Stimulated activated CD8-positive, alpha-beta memory T cell treated with anti-CD3 and anti-CD28 coated beads, Interleukin-12 subunit alpha, Interleukin-12 subunit beta, amount 100 ng/mL, for 1 hour (primary cell): Measurements from ENCODE around the gene NKD1.
"Not testable (repeated sequence)": the region's sequence is repeated elsewhere in the genome, so short reads cannot be mapped to it uniquely, and the experiment has no call there.

Experiments used
- DNase-seq: peaks from one replicate; pipeline ENCODE4 v3.0.0-alpha.2; 2020; ENCODE audit warnings: low read depth

The NKD1 gene

GRCh38 chr16:50519602-50520001 is 28.6 kb upstream of the NKD1 start:
- no peak for DNase-seq

- DNase-seq: no peak
Observed at GRCh38 chr16:50520451-50521245, 27.5 kb upstream of the NKD1 start.

GRCh38 chr16:50521246-50521900 is 26.8 kb upstream of the NKD1 start:
- DNase-seq: no peak

- no peak for DNase-seq
Observed at GRCh38 chr16:50522324-50522723, 25.9 kb upstream of the NKD1 start.

- no peak for DNase-seq
Observed at GRCh38 chr16:50523710-50524109, 24.5 kb upstream of the NKD1 start.

- DNase-seq: no peak
Observed at GRCh38 chr16:50525262-50525661, 22.9 kb upstream of the NKD1 start.

GRCh38 chr16:50525716-50526115 is 22.5 kb upstream of the NKD1 start:
- DNase-seq: no peak

- DNase-seq: no peak
Observed at GRCh38 chr16:50526249-50526648, 21.9 kb upstream of the NKD1 start.

GRCh38 chr16:50526796-50527195 is 21.4 kb upstream of the NKD1 start:
- DNase-seq: no peak

GRCh38 chr16:50528820-50529219 is 19.4 kb upstream of the NKD1 start:
- DNase-seq: no peak

- no peak for DNase-seq
Observed at GRCh38 chr16:50529334-50529733, 18.9 kb upstream of the NKD1 start.

- no peak for DNase-seq
Observed at GRCh38 chr16:50530277-50531236, 17.6 kb upstream of the NKD1 start.

- DNase-seq: no peak
Observed at GRCh38 chr16:50531359-50531758, 16.8 kb upstream of the NKD1 start.

- no peak for DNase-seq
Observed at GRCh38 chr16:50531901-50532300, 16.3 kb upstream of the NKD1 start.

- no peak for DNase-seq
Observed at GRCh38 chr16:50532576-50532975, 15.6 kb upstream of the NKD1 start.

GRCh38 chr16:50533317-50533716 is 14.9 kb upstream of the NKD1 start:
- DNase-seq: no peak

GRCh38 chr16:50534091-50534490 is 14.1 kb upstream of the NKD1 start:
- no peak for DNase-seq

- DNase-seq: no peak
Observed at GRCh38 chr16:50534556-50534955, 13.6 kb upstream of the NKD1 start.

GRCh38 chr16:50534958-50535357 is 13.2 kb upstream of the NKD1 start:
- DNase-seq: no peak

- DNase-seq: no peak
Observed at GRCh38 chr16:50535506-50536257, 12.5 kb upstream of the NKD1 start.

- DNase-seq: not testable (repeated sequence)
Observed at GRCh38 chr16:50536258-50536645, 11.9 kb upstream of the NKD1 start.
